DND-41 (cell line): Measurements from ENCODE around the gene SGMS1.

ENCODE experiments used
- ATAC-seq: fragments of 200-7000 bp; cut with Tn5 transposase; 3 replicates; pipeline ENCODE4 v1.9.1; 2021; ENCODE audit warnings: low read depth; ENCODE audit not compliant: insufficient read depth
- DNase-seq: peaks from one replicate; pipeline ENCODE4 v3.0.0-alpha.2; 2020
- H2AFZ ChIP-seq: 2 replicates; pipeline ENCODE4 v1.6.0; 2012; ENCODE audit warnings: low read depth, low read length
- H3K27ac ChIP-seq: 2 replicates; pipeline ENCODE4 v1.5.1; 2012; ENCODE audit warnings: low read length, inconsistent platforms
- H3K27me3 ChIP-seq: fragments of 200-600 bp; sonication (generic); 2 replicates; pipeline ENCODE4 v1.6.0; 2012; ENCODE audit warnings: low read length, mild to moderate bottlenecking, inconsistent platforms; ENCODE audit not compliant: insufficient read depth, poor library complexity
- H3K36me3 ChIP-seq: 2 replicates; pipeline ENCODE4 v1.5.1; 2012; ENCODE audit warnings: low read length, inconsistent platforms; ENCODE audit not compliant: insufficient read depth
- H3K4me1 ChIP-seq: 2 replicates; pipeline ENCODE4 v1.5.1; 2012; ENCODE audit warnings: mild to moderate bottlenecking, low read length; ENCODE audit not compliant: insufficient read depth
- H3K4me2 ChIP-seq: 2 replicates; pipeline ENCODE4 v1.6.0; 2012; ENCODE audit warnings: mild to moderate bottlenecking, moderate library complexity, low read length, inconsistent platforms; ENCODE audit not compliant: insufficient read depth
- H3K4me3 ChIP-seq, 2 experiments: fragments of 200-600 bp in 1 of 2; shearing (Covaris generic) in 1 of 2; 2 replicates each; pipeline ENCODE4 v1.5.1; 2012 to 2016; ENCODE audit warnings: inconsistent platforms in 2 of 2, low read length in 2 of 2, mild to moderate bottlenecking in 2 of 2, low read depth in 1 of 2, moderate library complexity in 1 of 2
- H3K79me2 ChIP-seq: 2 replicates; pipeline ENCODE4 v1.6.0; 2012; ENCODE audit warnings: low read length, inconsistent platforms; ENCODE audit not compliant: insufficient read depth
- H3K9ac ChIP-seq: 2 replicates; pipeline ENCODE4 v1.6.0; 2012; ENCODE audit warnings: low read depth, mild to moderate bottlenecking, inconsistent platforms, low read length, moderate library complexity
- H3K9me3 ChIP-seq: 2 replicates; pipeline ENCODE4 v1.5.1; 2012; ENCODE audit warnings: low read length, moderate library complexity, mild to moderate bottlenecking, inconsistent platforms; ENCODE audit not compliant: insufficient read depth, severe bottlenecking
- H4K20me1 ChIP-seq: 2 replicates; pipeline ENCODE4 v1.6.0; 2012; ENCODE audit warnings: low read length; ENCODE audit not compliant: insufficient read depth
- CTCF ChIP-seq: IDR thresholded peaks from 2 replicates; pipeline ENCODE4 v1.5.1; 2012; ENCODE audit warnings: borderline replicate concordance, low read length, moderate library complexity, mild to moderate bottlenecking; ENCODE audit not compliant: poor library complexity, severe bottlenecking; ENCODE audit errors: extremely low read depth
- EZH2 ChIP-seq: IDR thresholded peaks from 3 replicates; pipeline ENCODE4 v1.6.1; 2012; ENCODE audit warnings: borderline replicate concordance, low read depth, mild to moderate bottlenecking, moderate library complexity, low read length, inconsistent platforms; ENCODE audit not compliant: severe bottlenecking

SGMS1 gene

GRCh38 chr10:50586740-50587088, 37.0 kb downstream of the SGMS1 start:
- Histone ChIP-seq H3K4me2 (no peak overlapping the region), H3K4me1 (no peaks in the 10 kb centered on the region), H3K9ac (no peak overlapping the region), H3K79me2 (no peaks in the 10 kb centered on the region), H3K4me3 (no peak overlapping the region), H3K9me3 (no peaks in the 10 kb centered on the region), H4K20me1 (no peaks in the 10 kb centered on the region), H2AFZ (no peak overlapping the region), H3K27ac (no peak overlapping the region), H3K27me3 (no peaks in the 10 kb centered on the region), H3K36me3 (no peaks in the 10 kb centered on the region)
- DNase-seq (no peak), ATAC-seq (no peak)
- TF ChIP-seq CTCF (no peak), EZH2 (no peak)

DNA sequence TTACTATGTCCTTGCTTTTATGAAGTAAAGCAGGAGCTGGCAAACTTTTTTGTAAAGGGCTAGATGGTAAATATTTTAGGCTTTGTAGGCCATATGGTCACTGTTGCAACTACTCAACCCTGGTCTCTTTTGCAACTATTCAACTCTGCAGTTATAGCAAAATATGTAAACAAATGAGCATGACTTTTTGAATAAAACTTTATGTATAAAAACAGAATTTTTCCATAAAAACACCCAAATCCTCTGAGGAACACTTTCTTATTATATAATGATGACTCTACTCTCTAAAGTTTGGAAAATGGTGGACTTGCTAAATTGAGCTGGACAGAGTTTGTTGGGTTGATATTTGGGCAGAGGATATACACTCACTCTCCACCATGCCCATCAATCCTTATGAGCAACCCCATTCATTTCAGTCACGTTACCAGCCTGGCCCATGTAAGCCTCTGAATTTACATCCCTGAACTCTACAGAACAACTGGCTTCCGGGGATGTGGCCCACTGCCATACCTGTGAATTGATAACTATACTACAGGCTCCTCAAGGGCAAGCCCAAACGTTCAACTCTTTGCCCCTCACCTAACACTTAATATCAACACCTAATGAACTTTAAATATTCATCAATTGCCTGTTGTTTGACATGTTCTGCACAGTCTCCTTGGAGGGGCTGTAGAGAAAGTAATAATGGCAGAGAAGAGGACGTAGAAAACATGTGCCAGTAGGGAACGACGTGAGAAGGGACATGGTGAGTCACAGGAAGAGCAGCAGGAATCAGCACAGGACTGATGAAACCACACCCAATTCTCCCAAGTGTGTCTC, 37.6 kb downstream of the SGMS1 start:
- no peak overlapping the region for H2AFZ ChIP-seq
- no peaks in the 10 kb centered on the region for H3K27me3 ChIP-seq
- no peak overlapping the region for H3K4me2 ChIP-seq
- no peaks in the 10 kb centered on the region for H3K9me3 ChIP-seq
- no peak for TF ChIP-seq CTCF
- TF ChIP-seq EZH2, result no peak
- H3K27ac ChIP-seq, result no peak overlapping the region
- no peak for ATAC-seq
- no peaks in the 10 kb centered on the region for H3K79me2 ChIP-seq
- DNase-seq, result no peak
- no peaks in the 10 kb centered on the region for H3K36me3 ChIP-seq
- no peak overlapping the region for H3K9ac ChIP-seq
- H4K20me1 ChIP-seq, result no peaks in the 10 kb centered on the region
- no peaks in the 10 kb centered on the region for H3K4me1 ChIP-seq
- no peak overlapping the region for H3K4me3 ChIP-seq

- Histone ChIP-seq H3K27me3 (no peaks in the 10 kb centered on the region), H3K4me1 (no peaks in the 10 kb centered on the region), H2AFZ (no peak overlapping the region), H3K9ac (no peak overlapping the region), H3K4me2 (no peak overlapping the region), H3K9me3 (no peaks in the 10 kb centered on the region), H3K4me3 (no peak overlapping the region), H3K27ac (no peak overlapping the region), H4K20me1 (no peaks in the 10 kb centered on the region), H3K79me2 (no peaks in the 10 kb centered on the region), H3K36me3 (no peaks in the 10 kb centered on the region)
- ATAC-seq (no peak), DNase-seq (no peak)
- no peak for TF ChIP-seq CTCF
- TF ChIP-seq EZH2, result no peak
Measured at GRCh38 chr10:50582766-50583762, 40.7 kb downstream of the SGMS1 start.
